Astrocyte of the cerebellum (primary cell): ENCODE data around the gene LHFPL2.

Experiments
- DNase-seq: peaks from one replicate; pipeline ENCODE4 v3.0.0-alpha.2; 2011; ENCODE audit warnings: low read depth
- H3K4me3 ChIP-seq: 2 replicates; pipeline ENCODE4 v1.5.1; 2011; ENCODE audit warnings: mild to moderate bottlenecking, low read depth, low read length, moderate library complexity
- CTCF ChIP-seq: IDR thresholded peaks from 2 replicates; pipeline ENCODE4 v1.5.1; 2012; ENCODE audit warnings: low read length, low read depth, moderate library complexity, mild to moderate bottlenecking; ENCODE audit errors: missing control alignments
- in situ Hi-C: cut with HindIII; loops from 2 replicates; pipeline ENCODE4 v1.10.0; 2017; ENCODE audit warnings: low sequenced_read_pairs

The LHFPL2 gene

GRCh38 chr5:78496373-78496772 lies 152.2 kb downstream of the LHFPL2 start:
- no peak for DNase-seq
- in situ Hi-C loops, result no loop called here
- no peak for TF ChIP-seq CTCF
- no peak overlapping the region for H3K4me3 ChIP-seq

- H3K4me3 ChIP-seq, result no peak overlapping the region
- no peak for DNase-seq
- TF ChIP-seq CTCF, result no peak
- in situ Hi-C loops, result no loop called here
Measured at GRCh38 chr5:78495800-78496199, 152.8 kb downstream of the LHFPL2 start.

- no peak for TF ChIP-seq CTCF
- H3K4me3 ChIP-seq, result no peak overlapping the region
- in situ Hi-C loops, result no loop called here
- DNase-seq, result no peak
Measured at GRCh38 chr5:78492650-78493049, 155.9 kb downstream of the LHFPL2 start.

- in situ Hi-C loops, result no loop called here
- no peak for TF ChIP-seq CTCF
- no peak overlapping the region for H3K4me3 ChIP-seq
- DNase-seq, result no peak
Measured at GRCh38 chr5:78492224-78492623, 156.3 kb downstream of the LHFPL2 start.

- no peak overlapping the region for H3K4me3 ChIP-seq
- no peak for DNase-seq
- TF ChIP-seq CTCF, result no peak
- in situ Hi-C loops, result no loop called here
Measured at GRCh38 chr5:78490709-78491485, 157.7 kb downstream of the LHFPL2 start.

- no peak for TF ChIP-seq CTCF
- H3K4me3 ChIP-seq, result no peak overlapping the region
- in situ Hi-C loops, result no loop called here
- DNase-seq, result no peak
Measured at GRCh38 chr5:78487846-78488245, 160.7 kb downstream of the LHFPL2 start.

- no peak for DNase-seq
- no peak for TF ChIP-seq CTCF
- in situ Hi-C loops, result no loop called here
- H3K4me3 ChIP-seq, result no peak overlapping the region
Measured at GRCh38 chr5:78486218-78486617, 162.4 kb downstream of the LHFPL2 start.
